ENCODE data around the gene KBTBD6. TPM values are rescaled to one million over a fixed set of nuclear protein-coding genes. Genes with fewer than 3 reads are reported as not detected.

The KBTBD6 gene
- total and polyA plus RNA-seq, 8 donors: under 0.01 to 8.3 (median 2.2) TPM

- Histone ChIP-seq H3K9me3 (no peaks in the 10 kb centered on the region), H3K36me3 (peaks cover 0 to 9% (median 0%) of the 10 kb centered on the region in 4 donors), H3K4me1 (peaks cover 18 to 54% (median 39%) of the 10 kb centered on the region in 4 donors), H3K27ac (no peak overlapping the region), H3K4me3 (no peak overlapping the region), H3K27me3 (no peaks in the 10 kb centered on the region)
- no peak for DNase-seq
- intact Hi-C loops (cut with DNase I; ENCODE audit: low total_unique reads): no loop called here
- 73 to 81% (median 75%) methylated on average over 3 of the region's 3 CpGs for WGBS, 5 donors
- TF ChIP-seq EP300 (IDR thresholded peaks at IDR 0.05) (no peak), CTCF (IDR thresholded peaks at IDR 0.05) (no peak), POLR2A (IDR thresholded peaks at IDR 0.05) (no peak), POLR2AphosphoS5 (IDR thresholded peaks at IDR 0.05) (no peak)
Observed at GRCh38 chr13:41130356-41130755, 2.2 kb downstream of the KBTBD6 start.

- no peak overlapping the region for H3K4me3 ChIP-seq
- H3K4me1 ChIP-seq: peaks cover 10 to 44% (median 34%) of the 10 kb centered on the region in 4 donors
- no peak overlapping the region for H3K27ac ChIP-seq
- peaks cover 0 to 9% (median 0%) of the 10 kb centered on the region in 4 donors for H3K36me3 ChIP-seq
- WGBS, 5 donors: 82 to 92% (median 84%) methylated on average over 3 of the region's 3 CpGs
- intact Hi-C loops (cut with DNase I; ENCODE audit: low total_unique reads): no loop called here
- no peaks in the 10 kb centered on the region for H3K9me3 ChIP-seq
- no peak for DNase-seq
- TF ChIP-seq EP300 (IDR thresholded peaks at IDR 0.05) (no peak), CTCF (IDR thresholded peaks at IDR 0.05) (no peak), POLR2A (IDR thresholded peaks at IDR 0.05) (no peak), POLR2AphosphoS5 (IDR thresholded peaks at IDR 0.05) (no peak)
- no peaks in the 10 kb centered on the region for H3K27me3 ChIP-seq
Observed at GRCh38 chr13:41127701-41128100, 4.9 kb downstream of the KBTBD6 start.

GRCh38 chr13:41122838-41123237 lies 9.8 kb downstream of the KBTBD6 start:
- no peak overlapping the region for H3K27ac ChIP-seq

GRCh38 chr13:41117869-41118268 lies 14.7 kb downstream of the KBTBD6 start:
- no peak overlapping the region for H3K4me3 ChIP-seq
- TF ChIP-seq POLR2AphosphoS5 (IDR thresholded peaks at IDR 0.05): no peak
- DNase-seq: no peak
- no peak overlapping the region for H3K27ac ChIP-seq
- 84 to 92% (median 87%) methylated on average over 4 of the region's 4 CpGs for WGBS, 5 donors
- intact Hi-C loops (cut with DNase I; ENCODE audit: low total_unique reads): no loop called here
- no peaks in the 10 kb centered on the region for H3K9me3 ChIP-seq
- no peaks in the 10 kb centered on the region for H3K4me1 ChIP-seq
- H3K27me3 ChIP-seq: no peaks in the 10 kb centered on the region
- H3K36me3 ChIP-seq: no peaks in the 10 kb centered on the region

More at GRCh38 chr13:41122838-41123237, 9.8 kb downstream of the KBTBD6 start:
- no peak overlapping the region for H3K4me3 ChIP-seq
- H3K4me1 ChIP-seq: peaks cover 0 to 5% (median 0%) of the 10 kb centered on the region in 4 donors
- peak in 1 of 2 donors; percentile 28 for DNase-seq
- no peaks in the 10 kb centered on the region for H3K27me3 ChIP-seq
- intact Hi-C loops (cut with DNase I; ENCODE audit: low total_unique reads): no loop called here
- WGBS, 5 donors: 63 to 77% (median 71%) methylated on average over 2 of the region's 2 CpGs
- no peak for TF ChIP-seq POLR2AphosphoS5 (IDR thresholded peaks at IDR 0.05)
- TF ChIP-seq EP300 (IDR thresholded peaks at IDR 0.05): no peak
- no peak for TF ChIP-seq CTCF (IDR thresholded peaks at IDR 0.05)
- TF ChIP-seq POLR2A (IDR thresholded peaks at IDR 0.05): no peak
- no peaks in the 10 kb centered on the region for H3K9me3 ChIP-seq
- H3K36me3 ChIP-seq: peaks cover 0 to 9% (median 0%) of the 10 kb centered on the region in 4 donors

GRCh38 chr13:41111454-41111853 lies 21.1 kb downstream of the KBTBD6 start:
- Histone ChIP-seq H3K27me3 (no peaks in the 10 kb centered on the region), H3K4me3 (no peak overlapping the region), H3K9me3 (no peaks in the 10 kb centered on the region), H3K36me3 (no peaks in the 10 kb centered on the region), H3K4me1 (no peaks in the 10 kb centered on the region), H3K27ac (no peak overlapping the region)
- intact Hi-C loops (cut with DNase I; ENCODE audit: low total_unique reads): no loop called here
- WGBS, 5 donors: 88 to 95% (median 90%) methylated on average over 7 of the region's 7 CpGs
- TF ChIP-seq POLR2AphosphoS5 (IDR thresholded peaks at IDR 0.05) (no peak), EP300 (IDR thresholded peaks at IDR 0.05) (no peak), POLR2A (IDR thresholded peaks at IDR 0.05) (no peak), CTCF (IDR thresholded peaks at IDR 0.05) (no peak)
- DNase-seq: no peak
